PC-9 (cell line): ENCODE results near the gene SETBP1.

Source experiments
- EZH2 ChIP-seq: fragments of 200-600 bp; sonication (generic); IDR thresholded peaks from 2 replicates; pipeline ENCODE4 v1.8.0; 2017; ENCODE audit warnings: antibody characterized with exemption, low read depth
- TF ChIP-seq, protein P1 (sequence below): fragments of 200-600 bp; sonication (generic); conservative IDR thresholded peaks from 2 replicates; pipeline ENCODE4 v1.6.1; 2017; ENCODE audit warnings: mixed run types, antibody characterized with exemption, mild to moderate bottlenecking, moderate library complexity

DNA sequence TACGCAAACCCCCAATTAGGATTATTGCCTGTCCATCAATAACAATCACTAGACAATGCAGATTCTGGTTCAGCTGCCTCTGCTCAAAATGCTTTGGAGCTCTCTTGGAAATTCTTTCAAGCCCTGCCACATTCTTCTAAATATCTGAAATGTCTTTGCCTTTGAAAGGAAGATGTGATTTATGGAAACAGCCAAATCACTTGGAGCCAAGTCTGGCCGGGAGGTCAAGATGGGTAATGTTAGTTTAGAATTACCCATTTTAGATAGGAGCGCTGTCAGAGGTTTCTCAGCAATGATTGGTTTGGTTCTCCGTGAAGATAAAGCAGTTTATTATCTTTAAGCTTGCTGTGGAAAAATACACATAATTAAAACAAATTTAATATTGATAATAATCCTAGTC is 306.7 kb downstream of the SETBP1 start:
- TF ChIP-seq, protein P1, sequence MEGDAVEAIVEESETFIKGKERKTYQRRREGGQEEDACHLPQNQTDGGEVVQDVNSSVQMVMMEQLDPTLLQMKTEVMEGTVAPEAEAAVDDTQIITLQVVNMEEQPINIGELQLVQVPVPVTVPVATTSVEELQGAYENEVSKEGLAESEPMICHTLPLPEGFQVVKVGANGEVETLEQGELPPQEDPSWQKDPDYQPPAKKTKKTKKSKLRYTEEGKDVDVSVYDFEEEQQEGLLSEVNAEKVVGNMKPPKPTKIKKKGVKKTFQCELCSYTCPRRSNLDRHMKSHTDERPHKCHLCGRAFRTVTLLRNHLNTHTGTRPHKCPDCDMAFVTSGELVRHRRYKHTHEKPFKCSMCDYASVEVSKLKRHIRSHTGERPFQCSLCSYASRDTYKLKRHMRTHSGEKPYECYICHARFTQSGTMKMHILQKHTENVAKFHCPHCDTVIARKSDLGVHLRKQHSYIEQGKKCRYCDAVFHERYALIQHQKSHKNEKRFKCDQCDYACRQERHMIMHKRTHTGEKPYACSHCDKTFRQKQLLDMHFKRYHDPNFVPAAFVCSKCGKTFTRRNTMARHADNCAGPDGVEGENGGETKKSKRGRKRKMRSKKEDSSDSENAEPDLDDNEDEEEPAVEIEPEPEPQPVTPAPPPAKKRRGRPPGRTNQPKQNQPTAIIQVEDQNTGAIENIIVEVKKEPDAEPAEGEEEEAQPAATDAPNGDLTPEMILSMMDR: no peak
- TF ChIP-seq EZH2: no peak
